Endothelial cell of umbilical vein (primary cell): ENCODE data around the gene SCNM1. TPM values are rescaled to one million over a fixed set of nuclear protein-coding genes. Genes with fewer than 3 reads are reported as not detected.

ENCODE experiments used
- BruUV-seq: library from RNA; stranded (reverse); fragments of 400-500 nt; replicated peaks from 2 replicates; lab custom pipeline; 2021; lab: Mats Ljungman, UMichigan
- CTCF ChIA-PET: fragments of 300-600, 350-600 bp; sonication (Branson Sonifier 250); formaldehyde crosslinking; loops from one replicate; lab custom pipeline; 2021; ENCODE audit warnings: antibody characterized with exemption, inconsistent platforms; lab: Charles Lee
- POLR2A ChIA-PET: fragments of 300-600, 350-600 bp; sonication (Branson Sonifier 250); formaldehyde crosslinking; loops from one replicate; lab custom pipeline; 2021; ENCODE audit warnings: antibody characterized with exemption, inconsistent platforms; lab: Charles Lee
- DNase-seq: peaks from one replicate; pipeline ENCODE4 v3.0.0-alpha.2; 2011; ENCODE audit warnings: low read depth, low spot score
- FAIRE-seq: peaks from 2 replicates; lab custom pipeline; 2011; peaks lifted over from hg19 to GRCh38; lab: Jason Lieb, UNC
- H2AFZ ChIP-seq: 2 replicates; pipeline ENCODE4 v1.6.0; 2012; ENCODE audit warnings: low read depth, low read length, control low read depth, inconsistent platforms
- H3K27ac ChIP-seq: 2 replicates; pipeline ENCODE4 v1.5.1; 2011; ENCODE audit warnings: low read depth, mild to moderate bottlenecking, control low read depth, low read length, moderate library complexity; ENCODE audit not compliant: insufficient read depth
- H3K27me3 ChIP-seq, 2 experiments: 2 replicates each; pipeline versions ENCODE4 v1.6.0 to v1.6.1; 2011; ENCODE audit warnings: low read length in 2 of 2, mixed read lengths in 1 of 2; ENCODE audit not compliant: control insufficient read depth in 2 of 2, insufficient read depth in 2 of 2
- H3K36me3 ChIP-seq, 2 experiments: 2 replicates in 1 of 2; 3 replicates in 1 of 2; pipeline ENCODE4 v1.5.1; 2011; ENCODE audit warnings: low read length in 2 of 2, mild to moderate bottlenecking in 1 of 2, moderate library complexity in 1 of 2; ENCODE audit not compliant: control insufficient read depth in 2 of 2, insufficient read depth in 2 of 2; ENCODE audit errors: extremely low read depth in 1 of 2
- H3K4me1 ChIP-seq: 3 replicates; pipeline ENCODE4 v1.5.1; 2011; ENCODE audit warnings: mild to moderate bottlenecking, low read length; ENCODE audit not compliant: control insufficient read depth, insufficient read depth; ENCODE audit errors: extremely low read depth
- H3K4me2 ChIP-seq: 2 replicates; pipeline ENCODE4 v1.6.1; 2011; ENCODE audit warnings: low read length, control low read depth, mixed read lengths; ENCODE audit not compliant: insufficient read depth
- H3K4me3 ChIP-seq, 3 experiments: fragments of 200-600 bp in 1 of 3; sonication (generic), shearing (Covaris generic) in 1 of 3; replicated peaks in 1 of 3; 2 replicates each; pipeline ENCODE4 v1.5.1; 2011 to 2016; ENCODE audit warnings: control low read depth in 3 of 3, low read length in 3 of 3, mild to moderate bottlenecking in 2 of 3, inconsistent platforms in 1 of 3, low read depth in 1 of 3, moderate library complexity in 1 of 3; ENCODE audit not compliant: insufficient read depth in 1 of 3
- H3K79me2 ChIP-seq: 2 replicates; pipeline ENCODE4 v1.6.0; 2012; ENCODE audit warnings: low read length, inconsistent platforms; ENCODE audit not compliant: control insufficient read depth, insufficient read depth
- H3K9ac ChIP-seq: replicated peaks from 2 replicates; pipeline ENCODE3; 2011; ENCODE audit warnings: low read length, control low read depth; ENCODE audit not compliant: insufficient read depth; ENCODE audit errors: extremely low read depth
- H3K9me1 ChIP-seq: replicated peaks from 3 replicates; pipeline ENCODE4 v1.6.0; 2011; ENCODE audit warnings: mild to moderate bottlenecking, low read length; ENCODE audit not compliant: control insufficient read depth, insufficient read depth; ENCODE audit errors: extremely low read depth
- H3K9me3 ChIP-seq: replicated peaks from 2 replicates; pipeline ENCODE4 v1.5.1; 2012; ENCODE audit warnings: low read length, inconsistent platforms; ENCODE audit not compliant: control insufficient read depth, insufficient read depth
- H4K20me1 ChIP-seq: replicated peaks from 2 replicates; pipeline ENCODE3; 2011; ENCODE audit warnings: mild to moderate bottlenecking, low read length; ENCODE audit not compliant: control insufficient read depth, insufficient read depth; ENCODE audit errors: extremely low read depth
- EZH2 ChIP-seq: IDR thresholded peaks from 2 replicates; pipeline ENCODE4 v1.6.1; 2012; ENCODE audit warnings: borderline replicate concordance, low read depth, mild to moderate bottlenecking, moderate library complexity, low read length, inconsistent platforms; ENCODE audit not compliant: severe bottlenecking
- FOS ChIP-seq: IDR thresholded peaks from 2 replicates; pipeline ENCODE4 v1.6.1; 2011; ENCODE audit warnings: mild to moderate bottlenecking, low read length, moderate library complexity, borderline replicate concordance; ENCODE audit not compliant: insufficient read depth
- GATA2 ChIP-seq: IDR thresholded peaks from 2 replicates; pipeline ENCODE4 v1.7.0; 2011; ENCODE audit warnings: low read depth, mild to moderate bottlenecking, moderate library complexity, mixed read lengths, low read length; ENCODE audit not compliant: insufficient read length, insufficient read depth
- JUN ChIP-seq: IDR thresholded peaks from 2 replicates; pipeline ENCODE4 v1.6.1; 2011; ENCODE audit warnings: borderline replicate concordance, low read depth; ENCODE audit not compliant: insufficient read length, insufficient read depth
- MYC ChIP-seq: IDR thresholded peaks from one replicate; pipeline ENCODE4 v1.6.1; 2011; ENCODE audit warnings: mild to moderate bottlenecking, low read depth, low read length
- POLR2A ChIP-seq: IDR thresholded peaks from 2 replicates; pipeline ENCODE4 v1.6.1; 2012; ENCODE audit warnings: low read depth, mild to moderate bottlenecking, control low read depth, low read length
- POLR2AphosphoS5 ChIP-seq: IDR thresholded peaks from 2 replicates; pipeline ENCODE4 v1.6.1; 2012; ENCODE audit warnings: low read depth, mild to moderate bottlenecking, control low read depth, low read length, moderate library complexity; ENCODE audit not compliant: insufficient read depth
- dilution Hi-C: fragments of 300-500 bp; cut with MboI; formaldehyde crosslinking; loops from one replicate; pipeline ENCODE4 v1.15.0; 2019; ENCODE audit warnings: low sequenced_read_pairs; ENCODE audit not compliant: extremely low pct_ligation_motif_present
- intact Hi-C: fragments of 100-400 bp; cut with micrococcal nuclease; formaldehyde crosslinking; loops from one replicate; pipeline ENCODE4 v1.10.0; 2022
- polyA plus RNA-seq, 4 experiments: library from polyadenylated mRNA; depleted of rRNA in 3 of 4; stranded (reverse) in 3 of 4; unstranded in 1 of 4; fragments of >200 nt; gene quantifications; 2 replicates each; pipeline versions ENCODE4 v1.2.1 to v1.2.3, GENCODE V29; 2011 to 2012; ENCODE audit warnings: missing spikeins in 1 of 4
- total RNA-seq: library from RNA; stranded (reverse); gene quantifications from 2 replicates; pipeline ENCODE4 v1.2.3, GENCODE V29; 2021
- TF ChIP-seq, protein P1 (sequence below), 2 donors: IDR thresholded peaks; 1 replicate in 1 of 2; 2 replicates in 1 of 2; pipeline ENCODE4 v1.5.1; 2011; ENCODE audit warnings: low read length in 2 of 2, mild to moderate bottlenecking in 2 of 2, moderate library complexity in 2 of 2, control low read depth in 1 of 2, inconsistent platforms in 1 of 2, low read depth in 1 of 2; ENCODE audit not compliant: insufficient read depth in 1 of 2; ENCODE audit errors: extremely low read depth in 1 of 2
- TF ChIP-seq, protein P2 (sequence below): IDR thresholded peaks from 2 replicates; pipeline ENCODE4 v1.6.1; 2011; ENCODE audit not compliant: insufficient read depth, insufficient read length

The SCNM1 gene
- total and polyA plus RNA-seq, 2 donors (not counting 3 experiments of a cell fraction or from before 2014, with no cell fraction given): 17.3 to 43.1 TPM

DNA sequence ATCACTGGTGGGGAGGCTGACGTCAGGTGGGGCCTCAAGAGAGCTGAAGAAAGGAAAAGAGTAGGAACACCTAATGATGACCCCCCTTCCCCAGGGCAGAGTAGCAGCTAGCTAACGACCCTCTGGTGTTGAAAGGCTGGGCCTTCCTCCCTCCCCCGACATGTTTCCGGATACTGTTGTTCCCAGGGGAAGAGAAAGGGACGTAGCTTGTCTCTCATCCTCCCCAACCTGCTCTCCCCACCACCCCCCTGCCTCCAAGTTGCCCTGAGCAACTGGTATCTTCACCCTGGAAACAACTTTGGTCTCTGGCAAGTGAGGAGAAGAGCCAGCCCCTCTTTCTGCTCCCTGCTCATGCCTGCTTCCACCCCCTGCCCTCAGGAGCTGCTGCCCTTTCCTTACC, 22.0 kb upstream of the SCNM1 start:
- H2AFZ ChIP-seq: no peak overlapping the region
- no peaks in the 10 kb centered on the region for H4K20me1 ChIP-seq
- BruUV-seq: no TSS peak
- H3K9ac ChIP-seq: no peak overlapping the region
- H3K4me2 ChIP-seq: no peak overlapping the region
- H3K4me3 ChIP-seq: peak overlapping the region in 1 of 3 experiments; percentile 49
- CTCF ChIA-PET: interaction anchor here (0.8 to 3.2 kb wide), 3 partner anchors 13 to 85 kb away, joined by 4 to 30 read pairs (median 4); partner anchors contain the start of gene CDC42SE1
- no peak for TF ChIP-seq EZH2
- TF ChIP-seq, protein P1, sequence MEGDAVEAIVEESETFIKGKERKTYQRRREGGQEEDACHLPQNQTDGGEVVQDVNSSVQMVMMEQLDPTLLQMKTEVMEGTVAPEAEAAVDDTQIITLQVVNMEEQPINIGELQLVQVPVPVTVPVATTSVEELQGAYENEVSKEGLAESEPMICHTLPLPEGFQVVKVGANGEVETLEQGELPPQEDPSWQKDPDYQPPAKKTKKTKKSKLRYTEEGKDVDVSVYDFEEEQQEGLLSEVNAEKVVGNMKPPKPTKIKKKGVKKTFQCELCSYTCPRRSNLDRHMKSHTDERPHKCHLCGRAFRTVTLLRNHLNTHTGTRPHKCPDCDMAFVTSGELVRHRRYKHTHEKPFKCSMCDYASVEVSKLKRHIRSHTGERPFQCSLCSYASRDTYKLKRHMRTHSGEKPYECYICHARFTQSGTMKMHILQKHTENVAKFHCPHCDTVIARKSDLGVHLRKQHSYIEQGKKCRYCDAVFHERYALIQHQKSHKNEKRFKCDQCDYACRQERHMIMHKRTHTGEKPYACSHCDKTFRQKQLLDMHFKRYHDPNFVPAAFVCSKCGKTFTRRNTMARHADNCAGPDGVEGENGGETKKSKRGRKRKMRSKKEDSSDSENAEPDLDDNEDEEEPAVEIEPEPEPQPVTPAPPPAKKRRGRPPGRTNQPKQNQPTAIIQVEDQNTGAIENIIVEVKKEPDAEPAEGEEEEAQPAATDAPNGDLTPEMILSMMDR (IDR thresholded peaks at IDR 0.05; ENCODE audit: extremely low read depth in 1 of 2, insufficient read depth in 1 of 2, low read depth in 1 of 2, low read length in 2 of 2): no peak
- no peak for TF ChIP-seq FOS
- TF ChIP-seq MYC: no peak
- TF ChIP-seq GATA2: no peak
- TF ChIP-seq POLR2AphosphoS5: no peak
- TF ChIP-seq, protein P2, sequence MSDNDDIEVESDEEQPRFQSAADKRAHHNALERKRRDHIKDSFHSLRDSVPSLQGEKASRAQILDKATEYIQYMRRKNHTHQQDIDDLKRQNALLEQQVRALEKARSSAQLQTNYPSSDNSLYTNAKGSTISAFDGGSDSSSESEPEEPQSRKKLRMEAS: no peak
- TF ChIP-seq JUN: no peak
- TF ChIP-seq POLR2A: no peak
- no peaks in the 10 kb centered on the region for H3K79me2 ChIP-seq
- H3K4me1 ChIP-seq: peaks cover 29% of the 10 kb centered on the region
- H3K9me1 ChIP-seq: no peaks in the 10 kb centered on the region
- FAIRE-seq (no peak), DNase-seq (no peak)
- no peak overlapping the region for H3K27ac ChIP-seq
- no peaks in the 10 kb centered on the region for H3K27me3 ChIP-seq
- H3K9me3 ChIP-seq: no peaks in the 10 kb centered on the region
- POLR2A ChIA-PET: interaction anchor here (1.0 kb wide), 1 partner anchor 13 kb away, joined by 4 read pairs; no protein-coding TSS in a partner anchor
- peaks cover 0 to 19% of the 10 kb centered on the region in 2 experiments for H3K36me3 ChIP-seq
- intact Hi-C loops (loop anchor here (1.0 kb wide), 1 partner anchor 10 kb away; no protein-coding TSS in a partner anchor), dilution Hi-C loops (no loop called here)
